ENCODE measurements around the gene RHOT2. TPM values are rescaled to one million over a fixed set of nuclear protein-coding genes. Genes with fewer than 3 reads are reported as not detected.
"Not testable (repeated sequence)": the region's sequence is repeated elsewhere in the genome, so short reads cannot be mapped to it uniquely, and the experiment has no call there.

RHOT2 gene
- total RNA-seq, 1 donor from 2014 or later: 17.9 TPM

DNA sequence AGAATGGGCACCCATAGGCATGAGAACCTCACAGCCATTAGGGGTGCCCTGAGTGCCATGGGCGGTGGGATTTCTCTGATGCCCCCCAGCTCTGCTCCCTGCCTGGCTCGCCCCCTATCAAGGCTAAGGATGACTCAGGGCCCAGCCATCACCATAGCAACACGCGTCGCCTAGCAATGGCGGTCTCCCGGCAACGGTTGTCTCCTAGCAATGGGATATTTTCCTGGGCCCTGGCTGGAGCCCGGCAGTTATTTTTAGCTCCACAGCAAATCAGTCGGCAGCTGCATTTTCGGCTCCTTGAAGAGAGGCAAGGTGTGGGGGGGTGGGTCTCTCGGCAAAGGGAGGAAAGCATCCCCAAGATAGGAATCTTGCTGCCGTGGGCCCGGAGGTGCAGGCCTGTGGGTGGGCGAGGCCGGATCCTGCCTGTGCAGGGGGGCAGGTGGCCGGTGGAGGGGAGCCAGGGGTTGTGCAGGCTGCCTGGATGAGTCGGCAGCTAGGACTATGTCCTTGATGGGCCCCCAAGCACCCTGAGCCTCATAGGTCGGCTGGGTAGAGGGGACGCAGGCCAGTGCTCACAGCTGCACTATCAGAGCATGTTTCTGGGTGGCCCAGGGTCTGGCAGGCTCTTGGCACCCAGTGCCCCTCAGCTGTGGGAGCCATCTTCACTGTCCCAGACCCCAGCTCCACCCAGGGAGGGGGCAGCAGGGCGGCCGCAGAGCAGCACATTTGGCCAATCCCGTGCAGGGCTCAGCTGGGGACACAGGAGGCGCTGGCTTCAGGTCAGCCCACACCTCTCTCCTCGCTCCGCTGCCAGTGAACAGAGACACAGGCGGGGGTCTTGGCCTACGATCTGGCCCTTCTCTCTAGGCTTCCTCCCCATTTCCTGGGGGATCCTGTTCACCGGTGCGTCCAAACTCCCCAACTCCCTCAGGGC lies 41.9 kb downstream of the RHOT2 start:
- FAIRE-seq (no peak), DNase-seq (ENCODE audit: low spot score in 2 of 2) (peak; percentile 89 to 93)

DNA sequence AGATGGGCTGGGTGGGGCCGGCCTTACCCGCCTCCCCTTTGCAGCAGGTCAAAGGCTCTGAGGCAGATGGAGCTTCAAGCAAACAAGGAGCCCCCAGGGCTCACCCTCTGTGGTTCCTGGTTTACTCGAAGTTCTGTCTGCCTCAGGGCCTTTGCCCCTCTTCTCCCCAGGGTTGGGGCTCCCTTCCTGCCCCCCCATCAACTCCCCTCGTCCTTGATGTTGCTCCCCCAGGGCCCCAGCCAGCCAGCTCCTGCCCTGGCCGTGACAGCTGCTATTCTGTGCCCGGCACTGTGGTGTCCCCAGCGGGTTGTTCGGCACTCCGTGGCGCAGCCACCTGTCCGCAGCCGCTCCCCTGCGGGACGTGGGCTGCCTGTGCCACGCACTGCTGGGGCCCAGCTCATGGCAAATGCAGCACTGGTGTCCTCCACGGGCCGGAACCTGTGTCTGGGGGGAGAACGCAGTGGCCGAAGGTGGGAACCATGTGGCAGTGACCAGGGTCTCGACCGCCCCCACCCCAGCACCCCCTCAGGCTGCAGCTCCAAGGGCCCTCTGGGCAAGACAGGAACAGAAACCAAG lies 42.7 kb downstream of the RHOT2 start:
- DNase-seq (ENCODE audit: low spot score in 2 of 2) (no peak), FAIRE-seq (no peak)

DNA sequence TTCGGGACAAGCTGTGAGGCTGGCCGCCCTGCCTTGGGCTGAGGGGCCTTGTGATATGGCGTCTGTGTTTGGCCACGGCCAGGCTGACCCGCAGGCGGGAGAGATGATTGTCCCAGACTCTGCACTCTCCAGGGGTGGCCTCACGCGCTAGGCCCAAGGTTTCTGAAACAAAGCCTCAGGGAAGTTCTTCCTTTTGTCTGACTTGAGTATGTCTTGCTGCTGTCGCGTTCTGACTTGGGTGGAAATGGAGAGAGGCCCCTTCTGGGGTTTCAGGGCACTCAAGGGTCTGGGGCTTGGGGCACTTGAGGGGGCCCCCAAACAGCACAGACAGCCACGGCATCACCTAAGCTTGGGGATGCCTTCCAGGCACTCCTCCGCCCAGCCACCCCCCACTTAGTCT lies 43.2 kb downstream of the RHOT2 start:
- no peak for DNase-seq (ENCODE audit: low spot score in 2 of 2)
- no peak for FAIRE-seq

DNA sequence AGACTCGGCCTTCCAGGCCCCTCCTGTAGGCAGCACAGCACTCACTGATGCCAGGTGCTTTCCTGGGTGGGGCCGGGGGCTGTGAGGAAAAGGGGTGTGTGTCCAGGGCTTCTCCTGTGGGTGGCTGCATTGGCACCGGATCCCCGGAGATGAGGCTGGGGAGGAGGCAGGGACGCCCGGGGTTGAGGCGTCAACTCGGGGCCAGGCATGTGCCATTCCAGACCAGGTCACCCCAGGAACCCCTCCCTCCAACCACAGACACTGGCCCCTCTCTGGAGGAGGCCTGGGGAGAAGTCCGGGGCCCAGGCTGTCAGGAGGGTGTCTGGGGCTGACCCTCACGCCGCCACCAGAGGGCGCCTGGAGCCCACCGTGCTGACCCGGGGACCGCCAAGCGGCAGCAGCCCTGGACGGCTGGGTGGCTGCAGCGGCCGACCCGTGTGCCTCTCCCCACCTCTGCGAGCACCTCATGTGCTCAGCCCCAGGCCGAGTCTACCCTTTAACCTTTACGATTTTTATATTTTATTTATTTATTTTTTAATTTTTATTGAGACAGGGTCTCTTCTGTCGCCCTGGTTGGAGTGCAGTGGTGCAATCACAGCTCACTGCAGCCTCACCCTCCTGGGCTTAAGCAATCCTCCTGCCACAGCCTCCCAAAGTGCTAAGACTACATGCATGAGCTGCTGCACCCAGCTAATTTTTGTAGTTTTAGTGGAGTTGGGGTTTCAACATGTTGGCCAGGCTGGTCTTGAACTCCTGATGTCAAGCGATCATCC lies 43.8 kb downstream of the RHOT2 start:
- FAIRE-seq: no peak

DNA sequence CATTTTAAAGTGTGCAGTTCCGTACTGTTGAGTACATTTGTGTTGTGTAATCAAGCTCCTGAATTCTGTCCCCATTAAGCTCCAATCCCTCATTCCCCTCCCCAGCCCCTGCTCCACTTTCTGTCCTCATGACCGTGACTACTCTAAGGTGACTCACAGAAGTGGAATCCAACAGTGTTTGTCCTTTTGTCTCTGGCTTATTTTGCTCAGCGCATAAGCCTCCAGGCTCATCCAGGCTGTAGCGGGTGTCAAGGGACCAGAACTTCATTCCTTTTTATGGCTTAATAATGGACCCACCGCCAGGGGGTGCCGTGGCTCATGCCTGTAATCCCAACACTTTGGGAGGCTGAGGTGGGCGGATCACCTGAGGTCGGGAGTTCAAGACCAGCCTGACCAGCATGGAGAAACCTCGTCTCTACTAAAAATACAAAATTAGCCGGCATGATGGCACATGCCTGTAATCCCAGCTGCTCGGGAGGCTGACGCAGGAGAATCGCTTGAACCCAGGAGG lies 44.9 kb downstream of the RHOT2 start:
- FAIRE-seq; DNase-seq (ENCODE audit: low spot score in 2 of 2): not testable (repeated sequence)

More for the DNA sequence above, 43.8 kb downstream of the RHOT2 start:
- DNase-seq (ENCODE audit: low spot score in 2 of 2): peak; percentile 89 to 90

DNA sequence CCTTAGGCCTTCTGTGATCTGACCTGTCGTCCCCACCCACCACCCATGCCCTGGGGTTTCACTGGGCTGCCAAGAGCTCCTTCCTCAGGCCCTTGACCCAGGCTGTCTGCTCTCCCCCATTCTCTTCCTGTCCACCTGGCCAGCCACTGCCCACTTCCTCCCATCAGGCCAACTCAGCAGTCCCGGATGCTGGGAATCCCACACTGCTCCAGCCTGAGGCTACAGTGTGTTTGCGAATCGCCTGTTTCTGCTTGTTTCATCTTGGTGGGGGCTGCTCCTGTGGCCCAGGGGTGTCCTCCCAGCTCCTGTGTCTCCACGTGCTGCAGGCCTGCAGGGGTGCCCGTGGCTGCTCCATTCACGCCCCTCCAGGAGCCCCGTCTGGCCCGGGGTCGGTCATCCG lies 46.1 kb downstream of the RHOT2 start:
- no peak for FAIRE-seq
- DNase-seq (ENCODE audit: low spot score in 2 of 2): no peak

DNA sequence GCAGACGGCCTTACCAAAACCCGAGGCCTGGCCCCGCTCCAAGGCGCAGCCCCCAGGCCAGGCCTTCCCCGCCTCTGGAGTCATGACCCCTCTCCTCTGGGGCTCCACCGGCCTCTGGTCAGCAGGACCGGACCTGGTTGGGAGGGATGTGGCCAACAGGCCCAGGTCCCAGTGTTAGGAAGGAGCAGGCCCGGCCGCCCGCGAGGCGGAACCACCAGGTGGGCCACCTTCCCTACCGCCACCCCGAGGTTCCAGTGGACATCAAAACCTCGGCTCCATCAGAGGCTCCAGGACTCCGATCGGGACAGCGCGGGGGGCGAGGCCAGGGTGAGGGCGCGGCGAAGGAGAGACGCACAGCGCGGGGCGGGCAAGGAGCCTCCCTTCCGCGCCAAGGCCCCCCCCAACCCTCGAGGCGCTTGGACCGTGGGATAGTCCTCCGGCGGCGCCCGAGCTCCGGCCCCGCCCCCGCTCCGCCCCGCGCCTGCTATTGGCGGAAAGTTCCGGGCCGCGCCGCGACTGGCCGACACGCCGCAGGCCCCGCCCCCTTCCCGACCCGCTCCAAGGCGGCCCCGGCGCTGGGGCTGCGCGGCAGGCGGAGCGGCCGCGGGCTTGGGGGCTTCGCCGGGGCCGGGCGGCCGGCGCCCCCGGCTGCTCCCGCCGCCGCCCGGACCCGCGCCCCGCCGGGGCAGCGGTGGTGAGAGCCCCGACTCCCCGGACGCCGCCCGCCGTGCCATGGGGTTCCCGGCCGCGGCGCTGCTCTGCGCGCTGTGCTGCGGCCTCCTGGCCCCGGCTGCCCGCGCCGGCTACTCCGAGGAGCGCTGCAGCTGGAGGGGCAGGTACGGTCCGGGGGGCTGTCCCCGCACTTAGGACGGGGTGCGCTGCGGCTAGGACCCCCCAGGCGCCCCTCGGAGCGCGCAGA lies 46.9 kb downstream of the RHOT2 start, which contains the start of gene METRN:
Gene METRN (plus strand): TSS at position 561 of the 919 bp plus-strand sequence. CDS start 172 bp downstream, at position 733.
- no peak for FAIRE-seq
- peak; percentile 99 for DNase-seq (ENCODE audit: low spot score in 2 of 2)

DNA sequence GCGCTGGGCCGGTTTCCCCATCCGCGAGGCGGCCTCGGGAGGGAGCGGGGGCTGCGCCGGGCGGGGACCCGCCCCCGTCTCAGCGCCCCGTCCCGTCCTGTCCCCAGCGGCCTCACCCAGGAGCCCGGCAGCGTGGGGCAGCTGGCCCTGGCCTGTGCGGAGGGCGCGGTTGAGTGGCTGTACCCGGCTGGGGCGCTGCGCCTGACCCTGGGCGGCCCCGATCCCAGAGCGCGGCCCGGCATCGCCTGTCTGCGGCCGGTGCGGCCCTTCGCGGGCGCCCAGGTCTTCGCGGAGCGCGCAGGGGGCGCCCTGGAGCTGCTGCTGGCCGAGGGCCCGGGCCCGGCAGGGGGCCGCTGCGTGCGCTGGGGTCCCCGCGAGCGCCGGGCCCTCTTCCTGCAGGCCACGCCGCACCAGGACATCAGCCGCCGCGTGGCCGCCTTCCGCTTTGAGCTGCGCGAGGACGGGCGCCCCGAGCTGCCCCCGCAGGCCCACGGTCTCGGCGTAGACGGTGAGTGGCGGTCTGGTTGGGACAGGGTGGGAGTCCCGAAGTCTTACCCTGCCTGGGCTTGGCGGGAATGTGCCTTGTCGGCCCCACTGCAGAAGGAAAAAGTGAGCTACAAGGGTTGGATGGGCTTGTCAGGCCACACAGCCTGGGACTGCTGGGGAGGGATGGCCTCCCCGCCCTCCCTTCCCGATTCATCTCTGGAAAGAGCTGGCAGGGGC lies 47.7 kb downstream of the RHOT2 start:
- DNase-seq (ENCODE audit: low spot score in 2 of 2) (peak in 1 of 2 donors; percentile 72), FAIRE-seq (no peak)

DNA sequence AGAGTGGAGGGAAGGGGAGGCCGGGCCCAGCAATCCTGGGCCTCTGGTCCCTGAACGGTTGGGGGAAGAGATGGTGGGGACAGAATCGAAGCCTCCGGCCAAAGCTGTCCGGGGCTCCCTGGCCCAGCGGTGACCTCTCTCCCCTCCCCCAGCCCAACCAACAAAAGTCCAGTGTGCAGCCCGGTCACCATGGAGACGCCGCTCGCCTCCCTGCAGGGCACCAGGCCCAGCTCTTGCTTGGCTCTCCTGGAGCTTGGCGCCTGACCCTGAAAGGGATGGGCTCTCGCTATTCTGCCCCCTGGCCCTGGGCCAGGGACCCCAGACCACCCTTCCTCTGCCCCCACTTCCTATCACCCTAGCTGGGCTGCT lies 48.3 kb downstream of the RHOT2 start:
- FAIRE-seq (no peak), DNase-seq (ENCODE audit: low spot score in 2 of 2) (peak; percentile 79 to 93)

DNA sequence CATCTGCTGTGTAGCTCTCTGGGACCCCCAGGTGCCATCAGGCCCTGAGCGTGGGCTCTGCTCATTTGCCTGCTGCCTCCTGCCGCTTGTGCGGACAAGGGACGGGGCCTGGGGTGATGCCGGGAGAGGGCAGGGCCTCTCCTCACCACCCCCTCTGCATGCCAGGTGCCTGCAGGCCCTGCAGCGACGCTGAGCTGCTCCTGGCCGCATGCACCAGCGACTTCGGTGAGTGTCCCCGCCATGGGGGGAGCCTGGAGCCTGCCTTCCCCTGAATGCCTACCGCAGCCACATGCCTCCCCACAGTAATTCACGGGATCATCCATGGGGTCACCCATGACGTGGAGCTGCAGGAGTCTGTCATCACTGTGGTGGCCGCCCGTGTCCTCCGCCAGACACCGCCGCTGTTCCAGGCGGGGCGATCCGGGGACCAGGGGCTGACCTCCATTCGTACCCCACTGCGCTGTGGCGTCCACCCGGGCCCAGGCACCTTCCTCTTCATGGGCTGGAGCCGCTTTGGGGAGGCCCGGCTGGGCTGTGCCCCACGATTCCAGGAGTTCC lies 48.9 kb downstream of the RHOT2 start:
- no peak for FAIRE-seq
- no peak for DNase-seq (ENCODE audit: low spot score in 2 of 2)

DNA sequence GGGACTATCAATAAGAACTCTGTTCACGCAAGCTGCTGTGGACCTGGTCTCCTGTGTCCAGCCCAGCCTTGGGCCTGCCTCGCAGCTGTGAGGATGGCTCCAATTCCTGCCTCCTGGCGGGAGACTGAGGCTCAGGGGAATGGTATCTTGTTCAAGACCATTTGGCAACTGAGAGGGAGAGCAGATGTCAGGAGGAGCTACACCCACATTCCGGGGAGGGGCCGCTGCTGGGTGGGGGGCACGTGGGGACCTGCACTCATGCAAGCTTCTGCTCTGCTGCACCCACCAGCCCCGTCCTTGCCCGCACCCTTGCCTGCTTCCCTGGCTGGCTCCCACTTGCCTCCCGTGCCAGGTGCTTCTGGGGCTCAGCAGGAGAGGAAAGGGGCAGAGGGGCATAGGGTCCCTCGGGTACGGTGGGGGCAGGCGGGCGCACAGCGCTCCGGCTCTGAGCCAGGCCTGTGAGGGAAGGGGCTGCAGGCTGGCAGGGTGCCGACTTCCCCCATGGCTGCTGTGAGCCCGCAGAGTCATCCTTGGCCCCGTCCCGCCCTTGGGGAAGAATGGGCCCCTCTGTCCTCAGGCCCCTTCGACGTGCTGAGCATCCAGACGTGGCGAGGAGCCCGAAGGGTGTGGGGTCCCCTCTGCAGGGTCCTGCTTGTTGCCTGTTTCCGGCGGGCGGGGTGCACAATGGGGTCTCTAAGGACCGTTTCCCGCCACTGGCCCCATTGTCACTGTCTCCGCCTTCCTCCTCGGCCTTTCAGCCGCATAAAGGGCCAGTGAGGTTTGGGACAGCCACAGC lies 49.7 kb downstream of the RHOT2 start:
- DNase-seq (ENCODE audit: low spot score in 2 of 2): no peak
- no peak for FAIRE-seq

DNA sequence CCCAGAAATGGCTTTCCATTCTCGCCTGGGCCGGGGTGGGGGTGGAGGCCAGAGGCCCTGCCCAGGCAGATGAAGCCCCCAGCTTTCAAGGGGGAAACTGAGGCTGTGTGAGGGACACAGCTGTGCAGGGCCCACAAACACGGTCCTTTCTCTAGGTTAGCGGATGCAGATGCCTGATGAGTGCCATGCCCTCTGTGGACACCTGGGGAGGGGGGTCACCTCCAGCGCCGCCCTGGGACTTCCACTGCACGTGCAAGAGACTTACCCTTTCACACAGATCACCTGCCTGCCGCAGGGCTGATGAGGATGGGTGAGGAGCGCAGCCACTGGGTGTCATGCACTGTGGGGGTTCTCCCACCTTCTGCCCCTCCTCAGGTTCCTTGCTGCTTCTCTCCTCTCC lies 50.5 kb downstream of the RHOT2 start:
- DNase-seq (ENCODE audit: low spot score in 2 of 2) (no peak), FAIRE-seq (no peak)

DNA sequence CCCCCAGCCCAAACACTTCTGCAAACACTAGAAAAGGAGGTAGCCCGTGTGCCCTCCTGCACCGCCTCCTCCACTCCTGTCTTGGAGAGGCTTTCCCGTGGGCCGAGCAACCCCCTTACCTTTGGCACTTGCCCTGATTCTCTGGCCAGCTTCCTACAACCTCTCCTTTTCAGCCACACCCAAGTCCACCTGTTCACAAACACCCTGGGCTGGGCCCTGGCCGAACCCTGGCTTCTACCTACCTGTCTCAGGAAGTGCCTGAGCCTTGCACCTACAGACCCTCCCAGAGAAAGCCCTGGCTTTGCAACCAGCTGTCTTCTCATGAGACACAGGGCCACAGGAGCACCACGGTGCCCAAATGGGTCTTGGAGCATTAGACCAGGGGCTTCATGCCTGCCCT lies 51.0 kb downstream of the RHOT2 start:
- no peak for FAIRE-seq
- no peak for DNase-seq (ENCODE audit: low spot score in 2 of 2)

DNA sequence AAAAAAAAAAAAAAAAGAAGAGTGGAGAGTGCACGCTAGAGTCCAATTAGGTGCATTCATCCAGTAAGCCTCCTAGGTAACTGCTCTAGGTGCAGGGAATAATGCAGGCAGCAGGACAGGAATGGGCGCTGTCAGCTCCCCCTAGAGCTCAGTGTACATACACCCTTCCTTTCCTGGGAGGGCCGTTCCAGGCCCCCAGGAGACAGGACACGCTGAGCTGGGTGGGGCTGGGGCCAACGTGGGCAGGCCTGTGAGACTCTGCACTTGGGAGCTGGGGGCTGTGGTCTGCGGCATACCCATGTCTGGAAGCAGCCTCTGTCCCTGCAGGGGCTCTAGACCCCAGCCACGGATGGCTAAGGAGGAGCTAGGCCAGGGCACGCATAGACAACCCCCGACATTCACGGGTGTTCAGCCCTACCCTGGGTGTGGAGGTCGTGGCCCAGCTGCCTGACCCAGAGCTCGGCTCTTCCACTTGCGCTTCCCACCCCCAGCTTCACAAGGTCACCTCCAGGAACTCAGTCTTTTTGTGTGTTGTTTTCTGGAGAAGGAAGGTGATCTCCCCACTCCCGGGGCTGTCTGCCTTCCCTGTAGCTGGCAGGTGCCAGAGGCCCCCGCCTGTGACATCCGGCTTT lies 52.0 kb downstream of the RHOT2 start:
- no peak for DNase-seq (ENCODE audit: low spot score in 2 of 2)
- no peak for FAIRE-seq

DNA sequence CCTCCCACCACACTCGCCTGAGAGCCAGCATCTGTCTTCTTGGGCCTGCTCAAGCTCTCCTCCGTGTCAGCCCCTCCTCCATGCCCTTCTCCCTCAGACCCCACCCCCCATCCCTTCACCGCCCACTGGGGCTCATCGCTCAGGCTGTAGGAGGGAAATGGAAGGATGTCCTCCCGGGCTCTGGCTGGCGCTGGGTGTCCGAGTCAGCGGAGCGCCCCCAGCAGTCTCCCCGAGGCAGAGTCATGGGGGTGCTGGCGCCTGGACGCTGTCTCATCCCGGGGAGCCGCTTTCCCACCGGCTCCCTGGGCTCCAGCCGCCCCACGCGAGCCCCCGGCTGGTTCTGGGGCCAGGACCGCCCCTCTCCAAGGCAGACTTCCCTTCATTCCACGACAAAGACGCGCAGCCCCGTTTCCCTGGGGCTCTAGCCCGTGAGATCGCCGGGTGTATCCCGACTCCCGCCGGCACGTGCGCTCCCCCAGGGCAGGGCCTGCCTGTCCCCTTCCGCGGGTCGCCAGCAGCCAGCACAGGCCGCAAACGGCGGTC lies 52.6 kb downstream of the RHOT2 start:
- DNase-seq (ENCODE audit: low spot score in 2 of 2) (peak; percentile 75), FAIRE-seq (no peak)

DNA sequence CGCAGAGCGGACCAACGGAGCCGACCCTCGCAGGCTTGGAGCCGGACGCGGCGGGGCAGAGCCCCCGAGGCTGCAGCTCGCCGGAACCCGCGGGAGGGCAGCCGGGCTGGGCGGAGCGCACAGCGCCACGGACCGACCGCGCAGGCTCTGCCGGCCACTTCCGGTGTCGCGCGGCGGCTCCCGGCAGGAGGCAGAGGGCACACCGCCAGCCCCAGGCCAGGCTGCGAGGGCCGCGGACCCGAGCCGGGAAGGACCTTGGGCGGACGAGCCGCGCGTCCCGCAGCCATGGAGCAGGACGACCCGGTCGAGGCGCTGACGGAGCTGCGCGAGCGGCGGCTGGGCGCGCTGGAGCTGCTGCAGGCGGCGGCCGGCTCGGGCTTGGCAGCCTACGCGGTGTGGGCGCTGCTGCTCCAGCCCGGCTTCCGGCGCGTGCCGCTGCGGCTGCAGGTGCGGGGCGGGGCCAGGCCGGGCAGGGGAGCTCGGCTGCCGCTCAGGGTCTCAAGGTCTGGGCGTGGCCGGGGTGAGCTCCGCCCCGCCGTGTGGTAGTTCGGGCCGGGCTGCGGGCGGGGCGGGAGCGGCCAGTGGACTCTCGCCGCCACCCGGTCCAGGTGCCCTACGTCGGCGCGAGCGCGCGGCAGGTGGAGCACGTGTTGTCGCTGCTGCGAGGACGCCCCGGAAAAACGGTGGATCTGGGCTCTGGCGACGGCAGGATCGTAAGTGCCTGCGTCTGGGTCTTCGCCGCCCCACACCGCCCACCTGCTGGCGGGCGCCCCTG lies 53.2 kb downstream of the RHOT2 start, which contains the start of gene ANTKMT:
Gene ANTKMT (plus strand): TSS at position 157 of the 775 bp plus-strand sequence. CDS start 129 bp downstream, at position 286.
- FAIRE-seq: no peak
- DNase-seq (ENCODE audit: low spot score in 2 of 2): peak; percentile 90 to 97
